HEK293 (cell line): ENCODE measurements around the gene TEX2.

Experiments used
- SETDB1 ChIP-seq: IDR thresholded peaks from one replicate; pipeline ENCODE4 v1.6.1; 2017; ENCODE audit warnings: mild to moderate bottlenecking, low read length, moderate library complexity, mixed read lengths; ENCODE audit not compliant: insufficient read length
- SP2 ChIP-seq: fragments of 450-650 bp; formaldehyde crosslinking; IDR thresholded peaks from 2 replicates; pipeline ENCODE4 v1.5.1; 2016; ENCODE audit warnings: missing biosample characterization, missing genetic modification characterization
- ZNF146 ChIP-seq: fragments of 450-650 bp; formaldehyde crosslinking; IDR thresholded peaks from 2 replicates; pipeline ENCODE4 v1.5.1; 2016; ENCODE audit warnings: missing biosample characterization, missing genetic modification characterization
- ZNF585B ChIP-seq: fragments of 450-650 bp; formaldehyde crosslinking; IDR thresholded peaks from 2 replicates; pipeline ENCODE4 v1.5.1; 2016; ENCODE audit warnings: missing biosample characterization, missing genetic modification characterization
- ZNF610 ChIP-seq: fragments of 450-650 bp; formaldehyde crosslinking; IDR thresholded peaks from 2 replicates; pipeline ENCODE4 v1.5.1; 2016; ENCODE audit warnings: missing biosample characterization, missing genetic modification characterization, borderline replicate concordance
- ZNF664 ChIP-seq: fragments of 450-650 bp; formaldehyde crosslinking; IDR thresholded peaks from 2 replicates; pipeline ENCODE4 v1.5.1; 2016; ENCODE audit warnings: missing biosample characterization, missing genetic modification characterization
- ZNF76 ChIP-seq: fragments of 450-650 bp; formaldehyde crosslinking; IDR thresholded peaks from 2 replicates; pipeline ENCODE4; 2016; ENCODE audit warnings: low read depth, missing biosample characterization, missing genetic modification characterization, borderline replicate concordance
- TF ChIP-seq, protein P1 (sequence below): fragments of 450-650 bp; formaldehyde crosslinking; IDR thresholded peaks from 2 replicates; pipeline ENCODE4 v1.5.1; 2016; ENCODE audit warnings: missing biosample characterization, missing genetic modification characterization
- TF ChIP-seq, protein P2 (sequence below): fragments of 450-650 bp; formaldehyde crosslinking; IDR thresholded peaks from 2 replicates; pipeline ENCODE4 v1.5.1; 2016; ENCODE audit warnings: missing biosample characterization, missing genetic modification characterization
- TF ChIP-seq, protein P3 (sequence below): fragments of 450-650 bp; formaldehyde crosslinking; IDR thresholded peaks from 2 replicates; pipeline ENCODE4 v1.5.1; 2016; ENCODE audit warnings: missing biosample characterization, missing genetic modification characterization

DNA sequence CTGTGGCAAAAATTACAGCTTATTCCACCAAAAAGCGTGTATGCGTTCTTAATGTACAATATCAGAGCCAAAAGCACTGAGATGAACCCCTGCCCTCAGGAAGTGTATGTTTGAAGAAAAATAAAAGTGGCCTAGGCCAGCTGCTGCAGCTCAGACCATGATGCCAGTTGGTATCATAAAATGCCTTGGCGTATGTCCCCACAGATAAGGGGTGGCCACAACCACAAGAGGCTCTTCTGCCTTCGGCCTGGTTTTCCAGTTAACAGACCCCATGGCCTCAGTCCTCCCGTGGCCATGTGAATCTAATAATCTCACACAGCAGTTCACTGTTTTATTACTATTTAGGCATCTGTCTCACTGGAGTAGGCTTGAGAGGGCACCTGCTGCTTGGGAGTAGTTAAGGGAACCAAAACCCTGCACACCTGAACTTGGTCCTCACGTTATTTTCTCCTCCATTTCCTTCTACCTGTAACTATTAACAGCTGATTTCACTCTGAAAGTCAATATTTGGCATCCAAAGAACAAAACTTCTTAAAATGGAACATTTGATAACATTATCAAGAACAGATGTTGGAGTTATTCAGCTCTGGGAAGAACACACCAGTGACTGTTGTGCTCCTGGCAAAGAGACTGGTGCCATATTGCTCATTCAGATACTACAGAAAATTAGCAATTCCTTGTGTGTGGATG lies 98.3 kb downstream of the TEX2 start:
- TF ChIP-seq, protein P1, sequence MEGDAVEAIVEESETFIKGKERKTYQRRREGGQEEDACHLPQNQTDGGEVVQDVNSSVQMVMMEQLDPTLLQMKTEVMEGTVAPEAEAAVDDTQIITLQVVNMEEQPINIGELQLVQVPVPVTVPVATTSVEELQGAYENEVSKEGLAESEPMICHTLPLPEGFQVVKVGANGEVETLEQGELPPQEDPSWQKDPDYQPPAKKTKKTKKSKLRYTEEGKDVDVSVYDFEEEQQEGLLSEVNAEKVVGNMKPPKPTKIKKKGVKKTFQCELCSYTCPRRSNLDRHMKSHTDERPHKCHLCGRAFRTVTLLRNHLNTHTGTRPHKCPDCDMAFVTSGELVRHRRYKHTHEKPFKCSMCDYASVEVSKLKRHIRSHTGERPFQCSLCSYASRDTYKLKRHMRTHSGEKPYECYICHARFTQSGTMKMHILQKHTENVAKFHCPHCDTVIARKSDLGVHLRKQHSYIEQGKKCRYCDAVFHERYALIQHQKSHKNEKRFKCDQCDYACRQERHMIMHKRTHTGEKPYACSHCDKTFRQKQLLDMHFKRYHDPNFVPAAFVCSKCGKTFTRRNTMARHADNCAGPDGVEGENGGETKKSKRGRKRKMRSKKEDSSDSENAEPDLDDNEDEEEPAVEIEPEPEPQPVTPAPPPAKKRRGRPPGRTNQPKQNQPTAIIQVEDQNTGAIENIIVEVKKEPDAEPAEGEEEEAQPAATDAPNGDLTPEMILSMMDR (tag by site-specific recombination): no peak
- TF ChIP-seq ZNF610 (tag by site-specific recombination): no peak
- TF ChIP-seq ZNF76 (tag by site-specific recombination): no peak
- no peak for TF ChIP-seq SP2 (tag by site-specific recombination)
- TF ChIP-seq ZNF585B (tag by site-specific recombination): no peak
- TF ChIP-seq ZNF146: no peak
- no peak for TF ChIP-seq SETDB1
- no peak for TF ChIP-seq ZNF664
- TF ChIP-seq, protein P2, sequence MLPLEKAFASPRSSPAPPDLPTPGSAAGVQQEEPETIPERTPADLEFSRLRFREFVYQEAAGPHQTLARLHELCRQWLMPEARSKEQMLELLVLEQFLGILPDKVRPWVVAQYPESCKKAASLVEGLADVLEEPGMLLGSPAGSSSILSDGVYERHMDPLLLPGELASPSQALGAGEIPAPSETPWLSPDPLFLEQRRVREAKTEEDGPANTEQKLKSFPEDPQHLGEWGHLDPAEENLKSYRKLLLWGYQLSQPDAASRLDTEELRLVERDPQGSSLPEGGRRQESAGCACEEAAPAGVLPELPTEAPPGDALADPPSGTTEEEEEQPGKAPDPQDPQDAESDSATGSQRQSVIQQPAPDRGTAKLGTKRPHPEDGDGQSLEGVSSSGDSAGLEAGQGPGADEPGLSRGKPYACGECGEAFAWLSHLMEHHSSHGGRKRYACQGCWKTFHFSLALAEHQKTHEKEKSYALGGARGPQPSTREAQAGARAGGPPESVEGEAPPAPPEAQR (tag by site-specific recombination): no peak
- TF ChIP-seq, protein P3, sequence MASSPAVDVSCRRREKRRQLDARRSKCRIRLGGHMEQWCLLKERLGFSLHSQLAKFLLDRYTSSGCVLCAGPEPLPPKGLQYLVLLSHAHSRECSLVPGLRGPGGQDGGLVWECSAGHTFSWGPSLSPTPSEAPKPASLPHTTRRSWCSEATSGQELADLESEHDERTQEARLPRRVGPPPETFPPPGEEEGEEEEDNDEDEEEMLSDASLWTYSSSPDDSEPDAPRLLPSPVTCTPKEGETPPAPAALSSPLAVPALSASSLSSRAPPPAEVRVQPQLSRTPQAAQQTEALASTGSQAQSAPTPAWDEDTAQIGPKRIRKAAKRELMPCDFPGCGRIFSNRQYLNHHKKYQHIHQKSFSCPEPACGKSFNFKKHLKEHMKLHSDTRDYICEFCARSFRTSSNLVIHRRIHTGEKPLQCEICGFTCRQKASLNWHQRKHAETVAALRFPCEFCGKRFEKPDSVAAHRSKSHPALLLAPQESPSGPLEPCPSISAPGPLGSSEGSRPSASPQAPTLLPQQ: no peak
